ENCODE data around the gene NEUROD1.

- TF ChIP-seq CTCF (IDR thresholded peaks at IDR 0.05) (no peak), POLR2AphosphoS5 (IDR thresholded peaks at IDR 0.05; ENCODE audit: insufficient read depth in 1 of 2, low read depth in 1 of 2) (no peak)
Observed at GRCh38 chr2:181678861-181679543, 1.3 kb downstream of the NEUROD1 start.

All from vagina (tissue), 2 donors.